Measurements from ENCODE around the gene CAPZB.

CAPZB gene

GRCh38 chr1:19368964-19369363, 116.4 kb downstream of the CAPZB start:
- DNase-seq (ENCODE audit: low read depth in 2 of 2), result no peak

- no peak for DNase-seq (ENCODE audit: low read depth in 2 of 2)
Measured at GRCh38 chr1:19368050-19368449, 117.3 kb downstream of the CAPZB start.

GRCh38 chr1:19367584-19368041, 117.7 kb downstream of the CAPZB start:
- no peak for DNase-seq (ENCODE audit: low read depth in 2 of 2)

GRCh38 chr1:19366599-19367536, 118.5 kb downstream of the CAPZB start:
- no peak for DNase-seq (ENCODE audit: low read depth in 2 of 2)

GRCh38 chr1:19365721-19366120, 119.6 kb downstream of the CAPZB start:
- no peak for DNase-seq (ENCODE audit: low read depth in 2 of 2)

GRCh38 chr1:19363536-19364152, 121.7 kb downstream of the CAPZB start:
- DNase-seq (ENCODE audit: low read depth in 2 of 2), result no peak

GRCh38 chr1:19361611-19362147, 123.7 kb downstream of the CAPZB start:
- DNase-seq (ENCODE audit: low read depth in 2 of 2), result no peak

- DNase-seq (ENCODE audit: low read depth in 2 of 2), result no peak
Measured at GRCh38 chr1:19360843-19361610, 124.3 kb downstream of the CAPZB start.

- no peak for DNase-seq (ENCODE audit: low read depth in 2 of 2)
Measured at GRCh38 chr1:19360432-19360831, 124.9 kb downstream of the CAPZB start.

- DNase-seq (ENCODE audit: low read depth in 2 of 2), result no peak
Measured at GRCh38 chr1:19360016-19360415, 125.3 kb downstream of the CAPZB start.

- no peak for DNase-seq (ENCODE audit: low read depth in 2 of 2)
Measured at GRCh38 chr1:19359357-19359756, 126.0 kb downstream of the CAPZB start.

GRCh38 chr1:19358710-19359109, 126.6 kb downstream of the CAPZB start:
- no peak for DNase-seq (ENCODE audit: low read depth in 2 of 2)

GRCh38 chr1:19357299-19357986, 127.9 kb downstream of the CAPZB start:
- DNase-seq (ENCODE audit: low read depth in 2 of 2), result no peak

GRCh38 chr1:19356266-19356665, 129.1 kb downstream of the CAPZB start:
- no peak for DNase-seq (ENCODE audit: low read depth in 2 of 2)

- DNase-seq (ENCODE audit: low read depth in 2 of 2), result no peak
Measured at GRCh38 chr1:19354531-19354981, 130.8 kb downstream of the CAPZB start.

GRCh38 chr1:19353596-19353995, 131.7 kb downstream of the CAPZB start:
- no peak for DNase-seq (ENCODE audit: low read depth in 2 of 2)

- no peak for DNase-seq (ENCODE audit: low read depth in 2 of 2)
Measured at GRCh38 chr1:19352839-19353238, 132.5 kb downstream of the CAPZB start.

- DNase-seq (ENCODE audit: low read depth in 2 of 2), result no peak
Measured at GRCh38 chr1:19351873-19352272, 133.5 kb downstream of the CAPZB start.

- DNase-seq (ENCODE audit: low read depth in 2 of 2), result no peak
Measured at GRCh38 chr1:19350566-19350965, 134.8 kb downstream of the CAPZB start.

GRCh38 chr1:19349999-19350398, 135.3 kb downstream of the CAPZB start:
- DNase-seq (ENCODE audit: low read depth in 2 of 2), result no peak
